Osteoblast (primary cell): ENCODE results near the gene PRMT5. TPM values are rescaled to one million over a fixed set of nuclear protein-coding genes. Genes with fewer than 3 reads are reported as not detected.
A peak's percentile ranks its signal among the peaks of the same experiment; 100 is the strongest.

Source experiments
- DNase-seq: peaks from one replicate; pipeline ENCODE4 v3.0.0; 2011; ENCODE audit warnings: low spot score, mixed read lengths; ENCODE audit not compliant: insufficient read length; ENCODE audit errors: missing footprints
- H2AFZ ChIP-seq: 2 replicates; pipeline ENCODE4 v1.6.0; 2011; ENCODE audit warnings: mild to moderate bottlenecking, low read length
- H3K27ac ChIP-seq: 2 replicates; pipeline ENCODE4 v1.5.1; 2011; ENCODE audit warnings: mild to moderate bottlenecking, low read depth, low read length, moderate library complexity
- H3K27me3 ChIP-seq: 2 replicates; pipeline ENCODE4 v1.6.0; 2012; ENCODE audit warnings: mild to moderate bottlenecking, control low read depth, inconsistent platforms, low read length, moderate library complexity; ENCODE audit not compliant: insufficient read depth
- H3K36me3 ChIP-seq: 2 replicates; pipeline ENCODE4 v1.5.1; 2011; ENCODE audit warnings: mild to moderate bottlenecking, low read length, control low read depth, moderate library complexity; ENCODE audit not compliant: insufficient read depth
- H3K4me1 ChIP-seq: 2 replicates; pipeline ENCODE4 v1.5.1; 2011; ENCODE audit warnings: mild to moderate bottlenecking, low read length, control low read depth, moderate library complexity; ENCODE audit not compliant: insufficient read depth
- H3K4me2 ChIP-seq: 2 replicates; pipeline ENCODE4 v1.6.0; 2011; ENCODE audit warnings: mild to moderate bottlenecking, low read length; ENCODE audit not compliant: insufficient read depth
- H3K4me3 ChIP-seq: fragments of 200-600 bp; sonication (generic); 3 replicates; pipeline ENCODE4 v1.5.1; 2012; ENCODE audit warnings: mild to moderate bottlenecking, low read length, inconsistent platforms; ENCODE audit not compliant: insufficient read depth
- H3K79me2 ChIP-seq: 2 replicates; pipeline ENCODE4 v1.6.0; 2012; ENCODE audit warnings: mild to moderate bottlenecking, low read length, control low read depth, inconsistent platforms; ENCODE audit not compliant: insufficient read depth
- H3K9me3 ChIP-seq: 2 replicates; pipeline ENCODE4 v1.5.1; 2011; ENCODE audit warnings: low read depth, low read length, control low read depth
- H4K20me1 ChIP-seq: 2 replicates; pipeline ENCODE4 v1.6.0; 2012; ENCODE audit warnings: mild to moderate bottlenecking, low read length, control low read depth; ENCODE audit not compliant: insufficient read depth
- CTCF ChIP-seq: IDR thresholded peaks from 2 replicates; pipeline ENCODE4 v1.5.1; 2011; ENCODE audit warnings: mild to moderate bottlenecking, low read depth, low read length, moderate library complexity; ENCODE audit errors: extremely low read depth
- total RNA-seq: library from RNA; depleted of rRNA; stranded (reverse); fragments of >200 nt; gene quantifications from 2 replicates; pipeline ENCODE4 v1.2.3, GENCODE V29; 2012

Gene PRMT5
- total RNA-seq, 1 donor = 49.2 TPM

GRCh38 chr14:22875748-22876319 is 53.3 kb downstream of the PRMT5 start:
- DNase-seq = peak; percentile 62
- Histone ChIP-seq H2AFZ (no peak overlapping the region), H3K27me3 (no peaks in the 10 kb centered on the region), H3K79me2 (peaks cover 33% of the 10 kb centered on the region), H3K36me3 (peaks cover 53% of the 10 kb centered on the region), H3K4me2 (no peak overlapping the region), H3K27ac (no peak overlapping the region), H4K20me1 (peaks cover 24% of the 10 kb centered on the region), H3K9me3 (no peaks in the 10 kb centered on the region), H3K4me1 (peaks cover 15% of the 10 kb centered on the region), H3K4me3 (no peak overlapping the region)
- TF ChIP-seq CTCF = no peak

- Histone ChIP-seq H3K27ac (no peak overlapping the region), H3K4me2 (no peak overlapping the region), H4K20me1 (peaks cover 24% of the 10 kb centered on the region), H3K27me3 (no peaks in the 10 kb centered on the region), H3K79me2 (peaks cover 33% of the 10 kb centered on the region), H3K36me3 (peaks cover 53% of the 10 kb centered on the region), H2AFZ (no peak overlapping the region), H3K9me3 (no peaks in the 10 kb centered on the region), H3K4me1 (peaks cover 21% of the 10 kb centered on the region), H3K4me3 (no peak overlapping the region)
- peak; percentile 43 for DNase-seq
- no peak for TF ChIP-seq CTCF
Observed at GRCh38 chr14:22875003-22875747, 54.0 kb downstream of the PRMT5 start.

GRCh38 chr14:22872833-22873520 is 56.2 kb downstream of the PRMT5 start:
- DNase-seq = peak; percentile 88
- Histone ChIP-seq H3K9me3 (no peaks in the 10 kb centered on the region), H4K20me1 (peaks cover 24% of the 10 kb centered on the region), H3K27ac (peak overlapping the region; percentile 92), H3K4me3 (peak overlapping the region; percentile 91), H2AFZ (peak overlapping the region; percentile 98), H3K79me2 (peaks cover 33% of the 10 kb centered on the region), H3K4me1 (peaks cover 21% of the 10 kb centered on the region), H3K27me3 (no peaks in the 10 kb centered on the region), H3K4me2 (peak overlapping the region; percentile 100), H3K36me3 (peaks cover 42% of the 10 kb centered on the region)
- peak; percentile 15 for TF ChIP-seq CTCF
